SH-SY5Y (cell line): ENCODE measurements around the gene TMEM63C.

Experiments used
- GATA2 ChIP-seq: IDR thresholded peaks from 2 replicates; pipeline ENCODE4 v1.6.1; 2011; ENCODE audit warnings: mild to moderate bottlenecking, low read depth, low read length
- GATA3 ChIP-seq: IDR thresholded peaks from 2 replicates; pipeline ENCODE4 v1.6.1; 2011; ENCODE audit warnings: low read depth, mild to moderate bottlenecking, low read length, moderate library complexity

- TF ChIP-seq GATA2 (no peak), GATA3 (no peak)
Measured at GRCh38 chr14:77204459-77204771, 22.8 kb downstream of the TMEM63C start.
